Measurements from ENCODE around the gene PSAPL1.

DNA sequence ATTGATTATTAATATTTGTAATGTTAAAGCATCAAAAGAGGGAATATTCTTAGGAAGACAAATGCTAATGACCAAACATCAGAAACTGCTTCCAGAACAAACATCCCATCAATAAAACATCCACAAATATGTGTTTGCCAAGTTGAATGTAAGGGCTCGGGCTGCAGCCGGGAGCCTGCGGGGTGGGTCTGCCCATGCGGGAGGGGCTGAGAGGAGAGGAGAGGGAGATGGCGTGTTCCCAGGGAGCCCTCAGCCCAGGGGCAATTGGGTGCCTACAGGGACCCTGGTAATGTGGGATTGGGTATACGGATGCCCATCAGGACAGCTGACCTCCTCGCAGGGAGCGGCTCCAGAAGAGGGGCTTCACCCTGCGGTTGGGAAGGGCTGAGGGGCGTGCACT, 38.4 kb upstream of the PSAPL1 start:
- TF ChIP-seq POLR2AphosphoS5 (IDR thresholded peaks at IDR 0.05; ENCODE audit: low read depth, low read length) (no peak), POLR2A (IDR thresholded peaks at IDR 0.05; ENCODE audit: borderline replicate concordance, extremely low read depth, insufficient read depth, insufficient read length) (no peak), EZH2 (IDR thresholded peaks at IDR 0.05) (no peak), JUND (IDR thresholded peaks at IDR 0.05) (no peak)
- TF ChIP-seq, protein P1, sequence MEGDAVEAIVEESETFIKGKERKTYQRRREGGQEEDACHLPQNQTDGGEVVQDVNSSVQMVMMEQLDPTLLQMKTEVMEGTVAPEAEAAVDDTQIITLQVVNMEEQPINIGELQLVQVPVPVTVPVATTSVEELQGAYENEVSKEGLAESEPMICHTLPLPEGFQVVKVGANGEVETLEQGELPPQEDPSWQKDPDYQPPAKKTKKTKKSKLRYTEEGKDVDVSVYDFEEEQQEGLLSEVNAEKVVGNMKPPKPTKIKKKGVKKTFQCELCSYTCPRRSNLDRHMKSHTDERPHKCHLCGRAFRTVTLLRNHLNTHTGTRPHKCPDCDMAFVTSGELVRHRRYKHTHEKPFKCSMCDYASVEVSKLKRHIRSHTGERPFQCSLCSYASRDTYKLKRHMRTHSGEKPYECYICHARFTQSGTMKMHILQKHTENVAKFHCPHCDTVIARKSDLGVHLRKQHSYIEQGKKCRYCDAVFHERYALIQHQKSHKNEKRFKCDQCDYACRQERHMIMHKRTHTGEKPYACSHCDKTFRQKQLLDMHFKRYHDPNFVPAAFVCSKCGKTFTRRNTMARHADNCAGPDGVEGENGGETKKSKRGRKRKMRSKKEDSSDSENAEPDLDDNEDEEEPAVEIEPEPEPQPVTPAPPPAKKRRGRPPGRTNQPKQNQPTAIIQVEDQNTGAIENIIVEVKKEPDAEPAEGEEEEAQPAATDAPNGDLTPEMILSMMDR (IDR thresholded peaks at IDR 0.05 in 2 of 3, conservative IDR thresholded peaks at IDR 0.05 in 1 of 3; ENCODE audit: borderline replicate concordance in 1 of 3, insufficient read depth in 1 of 3, low read depth in 2 of 3, low read length in 2 of 3) = no peak
- TF ChIP-seq, protein P2, sequence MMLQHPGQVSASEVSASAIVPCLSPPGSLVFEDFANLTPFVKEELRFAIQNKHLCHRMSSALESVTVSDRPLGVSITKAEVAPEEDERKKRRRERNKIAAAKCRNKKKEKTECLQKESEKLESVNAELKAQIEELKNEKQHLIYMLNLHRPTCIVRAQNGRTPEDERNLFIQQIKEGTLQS (IDR thresholded peaks at IDR 0.05) = no peak
